Stimulated activated CD8-positive, alpha-beta memory T cell treated with anti-CD3 and anti-CD28 coated beads, Interleukin-4, amount 100 ng/mL, for 1 hour (primary cell): ENCODE data around the gene MARVELD3.
"Not testable (repeated sequence)": the region's sequence is repeated elsewhere in the genome, so short reads cannot be mapped to it uniquely, and the experiment has no call there.

Experiments used
- DNase-seq, 2 donors: peaks; one replicate each; pipeline ENCODE4 v3.0.0-alpha.2; 2020; ENCODE audit warnings: low read depth in 2 of 2, low spot score in 1 of 2

MARVELD3 gene

DNA sequence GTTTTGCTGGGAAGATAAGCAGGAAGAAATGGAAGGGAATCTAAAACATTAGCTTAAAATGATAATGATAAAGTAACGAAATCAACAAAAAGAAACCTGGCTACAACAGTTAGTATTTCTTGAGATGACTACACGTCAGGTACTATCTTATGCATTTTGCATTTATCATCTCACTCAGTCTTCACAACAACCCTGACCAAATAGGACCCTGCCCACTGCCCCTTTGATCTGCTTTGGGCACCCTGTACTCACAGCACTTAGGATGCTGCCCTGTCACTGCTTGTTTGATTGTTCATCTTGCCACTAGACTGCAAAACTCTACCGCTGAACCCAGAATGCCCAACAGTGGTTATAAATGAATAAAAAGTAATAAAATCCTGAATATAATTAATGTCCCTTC, 45.2 kb downstream of the MARVELD3 start:
- no peak for DNase-seq

DNA sequence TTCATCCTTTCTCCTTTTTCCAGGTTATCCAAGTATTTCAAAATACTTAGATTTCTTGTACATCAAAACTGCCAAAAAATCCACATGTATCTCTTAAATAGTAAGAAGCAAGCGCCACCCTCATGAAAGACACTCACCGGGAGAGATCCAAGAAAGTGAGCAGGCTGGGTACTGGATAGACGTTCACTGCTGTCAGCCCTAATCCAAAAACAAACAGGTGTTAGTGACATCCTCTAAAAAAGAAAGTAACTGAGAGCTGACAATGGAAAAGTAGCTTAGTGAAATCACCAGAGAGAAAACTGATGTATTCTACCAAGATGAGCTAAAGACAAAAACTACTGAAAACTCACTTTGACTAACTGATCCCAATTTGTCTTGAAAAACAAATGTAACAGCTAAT, 46.1 kb downstream of the MARVELD3 start:
- no peak for DNase-seq

DNA sequence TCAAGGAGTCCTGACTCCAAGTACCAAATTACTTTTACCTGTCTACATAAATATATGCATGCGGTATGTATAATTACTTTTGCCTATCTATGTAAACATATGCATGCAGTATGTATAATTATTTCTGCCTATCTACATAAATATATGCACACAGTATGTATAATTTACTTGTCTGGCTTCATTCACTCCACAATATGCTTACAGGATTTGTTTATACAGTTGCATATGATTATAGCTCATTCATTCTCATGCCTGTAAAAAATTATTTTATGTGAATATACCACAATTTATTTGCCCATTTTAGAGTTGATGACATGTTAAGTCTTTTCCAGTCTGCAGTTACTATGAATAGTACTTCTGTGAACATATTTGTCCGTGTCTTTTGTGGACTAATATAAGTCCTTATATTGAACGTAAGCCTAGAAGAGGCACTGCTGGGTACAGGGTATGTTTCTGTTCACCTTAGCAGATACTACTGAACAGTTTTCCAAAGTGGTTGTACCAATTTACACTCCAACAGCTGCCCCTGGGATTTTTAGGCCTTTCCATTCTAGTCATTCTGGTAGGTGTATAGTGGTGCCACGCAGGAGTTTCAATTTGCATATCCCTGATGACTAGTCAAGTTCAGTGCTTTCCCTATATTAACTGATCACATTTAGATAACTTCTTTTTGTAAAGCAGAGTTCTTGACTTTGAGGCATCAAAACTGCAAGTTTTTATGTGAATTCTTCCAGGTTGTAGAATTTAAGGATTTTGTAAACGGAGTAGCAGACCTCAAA, 47.0 kb downstream of the MARVELD3 start:
- no peak for DNase-seq

DNA sequence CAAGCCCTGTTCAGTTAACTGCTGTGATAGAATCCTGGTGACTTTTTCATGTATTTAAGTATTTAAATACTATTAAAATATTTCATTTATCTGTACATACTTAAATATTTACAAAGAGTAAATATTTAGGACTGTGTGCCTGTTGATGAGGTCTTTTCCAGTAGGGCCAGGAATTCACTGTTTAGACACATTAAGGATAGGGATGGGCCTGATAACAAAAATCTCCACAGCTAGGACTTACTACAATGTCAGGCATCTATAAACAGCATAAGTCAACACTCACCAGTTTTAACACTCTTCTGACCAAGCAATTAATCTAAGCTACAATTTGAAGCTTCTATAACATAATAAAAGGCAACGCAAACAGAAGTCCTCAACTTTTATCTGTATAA, 47.6 kb downstream of the MARVELD3 start:
- no peak for DNase-seq

DNA sequence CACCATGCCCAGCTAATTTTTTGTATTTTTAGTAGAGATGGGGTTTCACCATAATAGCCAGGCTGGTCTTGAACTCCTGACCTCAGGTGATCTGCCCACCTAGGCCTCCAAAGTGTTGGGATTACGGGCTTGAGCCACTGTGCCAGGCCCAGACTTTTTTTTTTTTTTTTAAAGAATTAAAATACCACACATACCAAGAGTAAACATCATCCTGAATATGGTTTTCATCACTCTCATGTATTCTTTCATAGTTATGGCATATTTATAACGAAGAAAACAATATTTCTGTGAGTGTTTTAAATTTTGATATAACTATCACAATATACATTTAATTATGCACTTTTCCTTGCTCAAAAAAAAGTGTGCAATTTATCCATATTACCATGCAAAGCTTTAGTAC, 48.2 kb downstream of the MARVELD3 start:
- DNase-seq = no peak

DNA sequence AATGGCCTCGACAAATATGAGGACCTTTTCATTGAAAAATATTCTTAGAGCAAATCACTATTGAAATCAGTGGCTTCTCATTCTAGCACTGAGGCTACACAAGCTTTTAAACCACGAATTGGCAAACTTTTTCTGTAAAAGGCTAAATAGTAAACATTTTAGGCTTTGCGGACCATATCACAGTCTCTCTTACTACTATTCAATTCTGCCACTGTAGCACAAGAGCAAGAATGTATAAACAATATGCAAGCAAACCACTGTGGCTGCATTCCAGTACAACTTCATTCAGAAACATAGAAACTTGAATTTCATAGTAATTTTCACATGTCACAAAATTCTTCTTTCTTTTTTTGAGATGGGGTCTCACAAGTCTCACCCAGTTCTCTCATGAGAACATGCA, 49.4 kb downstream of the MARVELD3 start:
- no peak for DNase-seq

DNA sequence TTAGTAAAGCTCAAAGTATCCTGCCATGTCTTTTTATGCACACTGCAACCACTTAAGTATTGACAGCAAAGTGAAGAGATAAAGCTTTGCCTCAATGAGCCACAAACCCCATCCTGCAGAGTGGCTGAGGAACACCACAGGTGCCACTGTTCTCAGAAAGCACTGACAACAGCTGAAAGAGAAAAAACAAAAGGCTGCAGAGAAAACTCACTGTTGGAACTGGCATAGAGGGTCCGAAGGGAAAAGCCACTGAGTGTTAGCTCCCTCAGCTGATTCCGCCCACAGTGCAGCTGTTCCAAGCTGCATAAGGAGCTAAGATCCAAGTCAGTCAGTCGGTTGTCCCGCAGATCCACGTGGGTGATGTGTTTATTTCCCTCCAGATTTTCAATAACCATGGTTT, 50.3 kb downstream of the MARVELD3 start:
- no peak for DNase-seq

DNA sequence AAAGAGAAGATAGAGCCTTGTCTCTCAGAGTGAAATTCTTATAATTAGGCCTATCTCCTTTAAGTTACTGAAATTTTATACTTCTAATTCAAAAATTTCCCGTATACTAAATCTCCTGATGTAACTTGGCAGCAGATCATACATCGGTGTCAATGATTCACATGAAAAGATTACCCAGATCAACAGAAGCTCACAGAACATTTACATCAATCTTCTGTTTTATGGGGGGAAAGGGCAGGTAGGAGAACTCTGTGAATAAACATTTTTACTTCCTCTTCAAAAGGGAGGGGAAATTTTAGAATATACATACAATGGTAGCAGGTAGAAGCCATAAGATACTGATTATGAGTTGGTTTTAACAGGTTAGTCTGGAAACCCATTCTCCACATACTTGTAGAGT, 55.4 kb downstream of the MARVELD3 start:
- no peak for DNase-seq

DNA sequence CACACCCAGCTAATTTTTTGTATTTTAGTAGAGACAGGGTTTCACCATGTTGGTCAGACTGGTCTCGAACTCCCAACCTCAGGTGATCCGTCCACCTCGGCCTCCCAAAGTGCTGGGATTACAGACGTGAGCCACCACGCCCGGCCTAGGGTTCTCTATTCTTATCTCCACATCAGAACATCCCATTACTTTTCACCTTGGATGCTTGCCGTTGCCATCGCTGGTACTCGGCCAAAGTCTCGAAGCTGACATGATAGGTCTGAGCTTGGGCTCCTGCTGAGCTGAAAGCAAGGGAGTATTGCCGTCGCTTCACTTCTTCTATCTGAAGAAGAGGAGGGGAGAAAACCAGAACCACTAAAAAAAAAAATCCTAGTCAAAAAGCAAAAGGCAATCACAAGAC, 58.3 kb downstream of the MARVELD3 start:
- not testable (repeated sequence) for DNase-seq
